Aorta (tissue), 5 donors: ENCODE results near the gene ARHGEF37. TPM values are rescaled to one million over a fixed set of nuclear protein-coding genes. Genes with fewer than 3 reads are reported as not detected.
"Not testable (repeated sequence)": the region's sequence is repeated elsewhere in the genome, so short reads cannot be mapped to it uniquely, and the experiment has no call there.

Experiments used
- ATAC-seq: fragments of 200-7000 bp; cut with Tn5 transposase; one replicate; pipeline ENCODE4 v1.9.1; 2022; ENCODE audit warnings: moderate library complexity; ENCODE audit not compliant: low FRiP score
- DNase-seq, 2 donors: peaks; one replicate each; pipeline ENCODE4 v3.0.0-alpha.2; 2020
- H3K27ac ChIP-seq, 2 donors: one replicate each; pipeline ENCODE4 v1.5.1; 2013; ENCODE audit warnings: low read length in 2 of 2, mild to moderate bottlenecking in 2 of 2, moderate library complexity in 2 of 2, control low read depth in 1 of 2, inconsistent platforms in 1 of 2, low read depth in 1 of 2
- H3K27me3 ChIP-seq, 2 donors: one replicate each; pipeline ENCODE4 v1.6.1; 2013; ENCODE audit warnings: control low read depth in 1 of 2, low read length in 1 of 2, mild to moderate bottlenecking in 1 of 2, moderate library complexity in 1 of 2; ENCODE audit not compliant: insufficient read depth in 2 of 2, control insufficient read depth in 1 of 2
- H3K36me3 ChIP-seq, 2 donors: one replicate each; pipeline ENCODE4 v1.6.1; 2013; ENCODE audit warnings: control low read depth in 1 of 2, low read length in 1 of 2, mild to moderate bottlenecking in 1 of 2; ENCODE audit not compliant: insufficient read depth in 2 of 2, control insufficient read depth in 1 of 2
- H3K4me1 ChIP-seq, 2 donors: one replicate each; pipeline ENCODE4 v1.6.1; 2013; ENCODE audit warnings: low read length in 2 of 2, control low read depth in 1 of 2, mild to moderate bottlenecking in 1 of 2, moderate library complexity in 1 of 2; ENCODE audit not compliant: insufficient read depth in 2 of 2, control insufficient read depth in 1 of 2
- H3K4me3 ChIP-seq, 2 donors: one replicate each; pipeline ENCODE4 v1.5.1; 2013; ENCODE audit warnings: low read length in 2 of 2, control low read depth in 1 of 2, mild to moderate bottlenecking in 1 of 2
- H3K9me3 ChIP-seq: one replicate; pipeline ENCODE4 v1.6.1; 2013; ENCODE audit warnings: mild to moderate bottlenecking, low read length; ENCODE audit not compliant: control insufficient read depth
- WGBS, 2 donors: extraction: QIAGEN DNeasy Blood & Tissue Kit; methylation state at CpG; one replicate each; pipeline ENCODE4 v1.1.7; 2013; 5-methylcytosine and 5-hydroxymethylcytosine counted together
- intact Hi-C, 2 donors: fragments of 100-400 bp; cut with DNase I; formaldehyde crosslinking; loops; one replicate each; pipeline versions ENCODE4 v1.14.2 to v1.15.0; 2022
- polyA plus RNA-seq, 2 donors: library from polyadenylated mRNA; stranded (reverse); fragments of 200-250 nt; gene quantifications; one replicate each; pipeline ENCODE4 v1.2.3, GENCODE V29; 2013
- total RNA-seq, 2 donors: library from RNA; stranded (reverse); fragmentation: NEBNext Ultra II Directional; extraction: Animal tissue kit (Norgen Biotek cat#: 25700); gene quantifications; one replicate each; pipeline ENCODE4 v1.2.1, GENCODE V29; 2021
- donor health status: healthy with polysubstance abuse.
- donor health status: Bipolar disorder and iron deficiency.
- donor health status: DM: no; HTN: no; CAD: no.
- donor health status: DM: no; HTN: no; CAD: no.
- donor health status: DM: yes; HTN: yes; CAD: no.

The ARHGEF37 gene
- total and polyA plus RNA-seq, 4 donors, result 2.7 to 18.0 (median 9.2) TPM

- no peaks in the 10 kb centered on the region for H3K9me3 ChIP-seq
- H3K27me3 ChIP-seq, result no peaks in the 10 kb centered on the region
- WGBS, 2 donors, result 90 to 93% methylated on average over 2 of the region's 2 CpGs
- intact Hi-C loops, result loop anchor here (5.0 to 10.0 kb wide), 2 partner anchors 192 to 245 kb away; no protein-coding TSS in a partner anchor
- ATAC-seq, result no peak
- H3K4me1 ChIP-seq, result no peaks in the 10 kb centered on the region
- DNase-seq, result no peak
- H3K4me3 ChIP-seq, result no peak overlapping the region
- H3K36me3 ChIP-seq, result no peaks in the 10 kb centered on the region
- H3K27ac ChIP-seq, result no peak overlapping the region
Observed at GRCh38 chr5:149559706-149560105, 21.6 kb upstream of the ARHGEF37 start.

- WGBS, 2 donors, result 14% methylated on average over 2 of the region's 2 CpGs
- peak overlapping the region in 1 of 2 donors; percentile 91 for H3K27ac ChIP-seq
- H3K36me3 ChIP-seq, result no peaks in the 10 kb centered on the region
- ATAC-seq (peak; percentile 89), DNase-seq (no peak)
- H3K9me3 ChIP-seq, result no peaks in the 10 kb centered on the region
- no peak overlapping the region for H3K4me3 ChIP-seq
- intact Hi-C loops, result loop anchor here (2.0 to 10.0 kb wide), 3 partner anchors 117 to 247 kb away; no protein-coding TSS in a partner anchor
- no peaks in the 10 kb centered on the region for H3K4me1 ChIP-seq
- H3K27me3 ChIP-seq, result no peaks in the 10 kb centered on the region
Observed at GRCh38 chr5:149561848-149562247, 19.4 kb upstream of the ARHGEF37 start.

- intact Hi-C loops, result loop anchor here (2.0 to 10.0 kb wide), 3 partner anchors 119 to 249 kb away; no protein-coding TSS in a partner anchor
Observed at GRCh38 chr5:149563466-149563865, 17.8 kb upstream of the ARHGEF37 start.

GRCh38 chr5:149564542-149565140 is 16.7 kb upstream of the ARHGEF37 start:
- peak; percentile 84 for ATAC-seq
- WGBS, 2 donors, result 45% methylated on average over 15 of the region's 15 CpGs
- H3K36me3 ChIP-seq, H3K27me3 ChIP-seq, H3K4me1 ChIP-seq, H3K4me3 ChIP-seq, H3K27ac ChIP-seq, DNase-seq, H3K9me3 ChIP-seq: not testable (repeated sequence)
- intact Hi-C loops, result loop anchor here (1.0 to 10.0 kb wide), 5 partner anchors 123 to 422 kb away; partner anchors contain the start of gene ABLIM3 (in 1 of the 2)

More at GRCh38 chr5:149563466-149563865, 17.8 kb upstream of the ARHGEF37 start:
- no peaks in the 10 kb centered on the region for H3K4me1 ChIP-seq
- no peak overlapping the region for H3K4me3 ChIP-seq
- ATAC-seq (no peak), DNase-seq (no peak)
- H3K27me3 ChIP-seq, result no peaks in the 10 kb centered on the region
- 6 to 9% methylated on average over 2 of the region's 2 CpGs for WGBS, 2 donors
- no peaks in the 10 kb centered on the region for H3K9me3 ChIP-seq
- H3K27ac ChIP-seq, result peak overlapping the region; percentile 46 to 95
- H3K36me3 ChIP-seq, result no peaks in the 10 kb centered on the region

GRCh38 chr5:149567226-149567625 is 14.1 kb upstream of the ARHGEF37 start:
- intact Hi-C loops, result loop anchor here (5.0 to 10.0 kb wide), 3 partner anchors 250 to 425 kb away; partner anchors contain the start of gene ABLIM3 (in 1 of the 2)
- no peaks in the 10 kb centered on the region for H3K27me3 ChIP-seq

GRCh38 chr5:149572170-149572569 is 9.1 kb upstream of the ARHGEF37 start:
- Histone ChIP-seq H3K36me3 (no peaks in the 10 kb centered on the region), H3K27ac (no peak overlapping the region), H3K4me3 (no peak overlapping the region), H3K9me3 (no peaks in the 10 kb centered on the region), H3K4me1 (no peaks in the 10 kb centered on the region), H3K27me3 (no peaks in the 10 kb centered on the region)
- ATAC-seq (no peak), DNase-seq (no peak)
- intact Hi-C loops, result no loop called here

More at GRCh38 chr5:149567226-149567625, 14.1 kb upstream of the ARHGEF37 start:
- Histone ChIP-seq H3K36me3 (no peaks in the 10 kb centered on the region), H3K4me1 (no peaks in the 10 kb centered on the region), H3K4me3 (no peak overlapping the region), H3K27ac (no peak overlapping the region), H3K9me3 (no peaks in the 10 kb centered on the region)
- WGBS, 2 donors, result 74 to 77% methylated on average over 1 of the region's 1 CpG
- DNase-seq (no peak), ATAC-seq (no peak)

- Histone ChIP-seq H3K4me1 (no peaks in the 10 kb centered on the region), H3K9me3 (no peaks in the 10 kb centered on the region), H3K4me3 (no peak overlapping the region), H3K36me3 (no peaks in the 10 kb centered on the region), H3K27ac (no peak overlapping the region), H3K27me3 (no peaks in the 10 kb centered on the region)
- DNase-seq, result no peak
- intact Hi-C loops, result no loop called here
- no peak for ATAC-seq
- 92 to 93% methylated on average over 4 of the region's 4 CpGs for WGBS, 2 donors
Observed at GRCh38 chr5:149572576-149573231, 8.6 kb upstream of the ARHGEF37 start.

GRCh38 chr5:149575131-149575530 is 6.2 kb upstream of the ARHGEF37 start:
- Histone ChIP-seq H3K9me3 (no peaks in the 10 kb centered on the region), H3K4me3 (no peak overlapping the region), H3K27ac (no peak overlapping the region), H3K36me3 (no peaks in the 10 kb centered on the region), H3K4me1 (peaks cover 0 to 2% of the 10 kb centered on the region in 2 donors), H3K27me3 (no peaks in the 10 kb centered on the region)
- no peak for DNase-seq
- 62 to 66% methylated on average over 3 of the region's 3 CpGs for WGBS, 2 donors
- ATAC-seq, result no peak
- intact Hi-C loops, result no loop called here

GRCh38 chr5:149576021-149576420 is 5.3 kb upstream of the ARHGEF37 start:
- Histone ChIP-seq H3K4me1 (peaks cover 0 to 2% of the 10 kb centered on the region in 2 donors), H3K27ac (no peak overlapping the region), H3K27me3 (no peaks in the 10 kb centered on the region), H3K9me3 (no peaks in the 10 kb centered on the region), H3K4me3 (no peak overlapping the region), H3K36me3 (no peaks in the 10 kb centered on the region)
- ATAC-seq (no peak), DNase-seq (no peak)
- intact Hi-C loops, result no loop called here
- WGBS, 2 donors, result 92 to 94% methylated on average over 3 of the region's 3 CpGs
